H1 (cell line): Measurements from ENCODE around the gene SOX13. TPM values are rescaled to one million over a fixed set of nuclear protein-coding genes. Genes with fewer than 3 reads are reported as not detected.

Experiments
- CTCF ChIA-PET: fragments of 300-600 bp; sonication (Branson Sonifier 250); formaldehyde crosslinking; loops from one replicate; lab custom pipeline; 2021; ENCODE audit not compliant: partially characterized antibody; lab: Charles Lee
- POLR2A ChIA-PET: fragments of 300-600 bp; sonication (Branson Sonifier 250); formaldehyde crosslinking; loops from one replicate; lab custom pipeline; 2021; ENCODE audit warnings: inconsistent platforms; ENCODE audit not compliant: partially characterized antibody; lab: Charles Lee
- DNase-seq, 2 experiments: peaks; one replicate each; pipeline versions ENCODE4 v3.0.0 to v3.0.0-alpha.2; 2010 to 2022; ENCODE audit warnings: low spot score in 2 of 2, low read depth in 1 of 2, mixed read lengths in 1 of 2
- FAIRE-seq: peaks from 2 replicates; lab custom pipeline; 2011; peaks lifted over from hg19 to GRCh38; lab: Jason Lieb, UNC
- H2AFZ ChIP-seq: 2 replicates; pipeline ENCODE4 v1.8.1; 2012; ENCODE audit warnings: low read length, inconsistent platforms
- H2AK5ac ChIP-seq: 2 replicates; pipeline ENCODE4 v1.6.1; 2013; ENCODE audit warnings: low read depth, low read length
- H2BK120ac ChIP-seq: replicated peaks from 2 replicates; pipeline ENCODE3; 2013; ENCODE audit warnings: low read depth, low read length, inconsistent platforms
- H2BK12ac ChIP-seq: 2 replicates; pipeline ENCODE4 v1.6.1; 2013; ENCODE audit warnings: low read depth, low read length
- H2BK15ac ChIP-seq: 2 replicates; pipeline ENCODE4 v1.6.1; 2013; ENCODE audit warnings: low read length
- H2BK20ac ChIP-seq: 2 replicates; pipeline ENCODE4 v1.6.1; 2013; ENCODE audit warnings: low read length
- H2BK5ac ChIP-seq: 2 replicates; pipeline ENCODE4 v1.6.1; 2013; ENCODE audit warnings: low read depth, low read length
- H3K14ac ChIP-seq: 2 replicates; pipeline ENCODE4 v1.6.1; 2013; ENCODE audit warnings: inconsistent platforms; ENCODE audit not compliant: insufficient read length
- H3K18ac ChIP-seq: 2 replicates; pipeline ENCODE4 v1.6.1; 2013; ENCODE audit warnings: low read length; ENCODE audit errors: extremely low read depth
- H3K23ac ChIP-seq: 2 replicates; pipeline ENCODE4 v1.6.1; 2013; ENCODE audit warnings: inconsistent platforms; ENCODE audit not compliant: insufficient read length
- H3K23me2 ChIP-seq: 2 replicates; pipeline ENCODE4 v1.6.1; 2013; ENCODE audit warnings: low read depth, low read length
- H3K27ac ChIP-seq: 2 replicates; pipeline ENCODE4 v1.6.1; 2011; ENCODE audit warnings: low read depth, low read length, inconsistent platforms
- H3K27me3 ChIP-seq, 4 experiments: replicated peaks in 1 of 4; 1 replicate in 1 of 4; 2 replicates in 3 of 4; pipeline versions ENCODE4 v1.6.1 to v1.8.1; 2011 to 2013; ENCODE audit warnings: low read length in 3 of 4, mild to moderate bottlenecking in 3 of 4, inconsistent platforms in 2 of 4, mixed read lengths in 2 of 4, moderate library complexity in 1 of 4; ENCODE audit not compliant: control insufficient read depth in 3 of 4, insufficient read depth in 3 of 4; ENCODE audit errors: extremely low read depth in 1 of 4
- H3K36me3 ChIP-seq, 4 experiments: 2 replicates each; pipeline versions ENCODE4 v1.6.1 to v1.8.1; 2011 to 2013; ENCODE audit warnings: mild to moderate bottlenecking in 4 of 4, low read length in 3 of 4, moderate library complexity in 2 of 4, control low read depth in 1 of 4, inconsistent platforms in 1 of 4; ENCODE audit not compliant: insufficient read depth in 4 of 4, control insufficient read depth in 2 of 4
- H3K4ac ChIP-seq: replicated peaks from 2 replicates; pipeline ENCODE3; 2013; ENCODE audit warnings: low read length, low read depth, mixed read lengths, inconsistent platforms; ENCODE audit not compliant: insufficient read length
- H3K4me1 ChIP-seq, 4 experiments: replicated peaks in 1 of 4; 1 replicate in 1 of 4; 2 replicates in 3 of 4; pipeline versions ENCODE4 v1.6.1 to v1.8.1; 2011 to 2013; ENCODE audit warnings: low read length in 3 of 4, inconsistent platforms in 2 of 4, mixed read lengths in 1 of 4; ENCODE audit not compliant: insufficient read depth in 4 of 4, control insufficient read depth in 3 of 4
- H3K4me2 ChIP-seq, 2 experiments: 2 replicates each; pipeline versions ENCODE4 v1.6.1 to v1.8.1; 2011 to 2013; ENCODE audit warnings: low read depth in 2 of 2, low read length in 2 of 2, control low read depth in 1 of 2, inconsistent platforms in 1 of 2, mild to moderate bottlenecking in 1 of 2; ENCODE audit not compliant: insufficient read depth in 1 of 2
- H3K4me3 ChIP-seq, 4 experiments: fragments of 200-600, 300-600 bp in 1 of 4; sonication (generic), shearing (Covaris generic), sonication (Bioruptor Twin) in 1 of 4; 2 replicates each; pipeline versions ENCODE4 v1.5.1 to v1.8.1; 2011 to 2016; ENCODE audit warnings: low read length in 4 of 4, low read depth in 3 of 4, control low read depth in 2 of 4, inconsistent platforms in 2 of 4, mild to moderate bottlenecking in 2 of 4, mixed read lengths in 1 of 4, moderate library complexity in 1 of 4; ENCODE audit not compliant: insufficient read depth in 2 of 4; ENCODE audit errors: extremely low read depth in 1 of 4
- H3K56ac ChIP-seq: replicated peaks from 2 replicates; pipeline ENCODE3; 2013; ENCODE audit warnings: low read depth, mild to moderate bottlenecking, mixed read lengths, low read length, inconsistent platforms; ENCODE audit not compliant: insufficient read length
- H3K79me1 ChIP-seq: 2 replicates; pipeline ENCODE4 v1.6.1; 2013; ENCODE audit warnings: low read depth, low read length, control low read depth
- H3K79me2 ChIP-seq, 2 experiments: 2 replicates each; pipeline versions ENCODE4 v1.6.1 to v1.8.1; 2012 to 2013; ENCODE audit warnings: low read length in 2 of 2, mild to moderate bottlenecking in 2 of 2, inconsistent platforms in 1 of 2; ENCODE audit not compliant: insufficient read depth in 2 of 2, control insufficient read depth in 1 of 2
- H3K9ac ChIP-seq, 4 experiments: replicated peaks in 1 of 4; 1 replicate in 1 of 4; 2 replicates in 3 of 4; pipeline versions ENCODE4 v1.6.1 to v1.8.1; 2011 to 2013; ENCODE audit warnings: low read depth in 3 of 4, low read length in 3 of 4, control low read depth in 2 of 4, mild to moderate bottlenecking in 2 of 4, moderate library complexity in 2 of 4, inconsistent platforms in 1 of 4; ENCODE audit errors: extremely low read depth in 1 of 4
- H3K9me3 ChIP-seq, 2 experiments: 2 replicates each; pipeline versions ENCODE4 v1.6.1 to v1.8.1; 2012 to 2013; ENCODE audit warnings: mild to moderate bottlenecking in 2 of 2, moderate library complexity in 2 of 2, control low read depth in 1 of 2, inconsistent platforms in 1 of 2, low read depth in 1 of 2, low read length in 1 of 2, mixed read lengths in 1 of 2; ENCODE audit not compliant: insufficient read depth in 2 of 2
- H4K20me1 ChIP-seq, 2 experiments: replicated peaks in 1 of 2; 2 replicates each; pipeline versions ENCODE3 to v1.8.1; 2011 to 2013; ENCODE audit warnings: inconsistent platforms in 2 of 2, low read length in 2 of 2, mild to moderate bottlenecking in 1 of 2; ENCODE audit not compliant: insufficient read depth in 2 of 2, control insufficient read depth in 1 of 2
- H4K5ac ChIP-seq: 2 replicates; pipeline ENCODE4 v1.6.1; 2013; ENCODE audit warnings: low read length, low read depth, mixed read lengths, inconsistent platforms; ENCODE audit not compliant: insufficient read length
- H4K8ac ChIP-seq: 2 replicates; pipeline ENCODE4 v1.8.0; 2013; ENCODE audit warnings: mild to moderate bottlenecking, moderate library complexity, low read length, inconsistent platforms; ENCODE audit not compliant: insufficient read depth; ENCODE audit errors: extremely low read depth
- H4K91ac ChIP-seq: replicated peaks from 2 replicates; pipeline ENCODE3; 2013; ENCODE audit warnings: low read length, mixed read lengths, inconsistent platforms; ENCODE audit not compliant: insufficient read length
- ATF2 ChIP-seq: IDR thresholded peaks from 2 replicates; pipeline ENCODE4 v1.6.1; 2012; ENCODE audit warnings: low read length, inconsistent platforms
- GTF2F1 ChIP-seq: IDR thresholded peaks from 2 replicates; pipeline ENCODE4 v1.6.1; 2012; ENCODE audit warnings: low read depth, low read length, improper control_type of control experiment, borderline replicate concordance
- JUND ChIP-seq: IDR thresholded peaks from 2 replicates; pipeline ENCODE4 v1.6.1; 2011; ENCODE audit warnings: mild to moderate bottlenecking, improper control_type of control experiment, low read length
- MAFK ChIP-seq: IDR thresholded peaks from 2 replicates; pipeline ENCODE4 v1.6.1; 2012; ENCODE audit warnings: low read depth, mild to moderate bottlenecking, improper control_type of control experiment, low read length
- MAX ChIP-seq: IDR thresholded peaks from 2 replicates; pipeline ENCODE4 v1.6.1; 2012; ENCODE audit warnings: inconsistent platforms
- POLR2AphosphoS5 ChIP-seq: IDR thresholded peaks from 2 replicates; pipeline ENCODE4 v1.6.1; 2011; ENCODE audit warnings: low read depth, low read length
- RBBP5 ChIP-seq: IDR thresholded peaks from 2 replicates; pipeline ENCODE4 v1.7.1; 2012; ENCODE audit warnings: low read depth, mild to moderate bottlenecking, inconsistent platforms, low read length, moderate library complexity, borderline replicate concordance
- SRF ChIP-seq: IDR thresholded peaks from 2 replicates; pipeline ENCODE4 v1.6.1; 2011; ENCODE audit warnings: mild to moderate bottlenecking, low read depth, low read length, moderate library complexity
- TEAD4 ChIP-seq: IDR thresholded peaks from 2 replicates; pipeline ENCODE4 v1.6.1; 2012; ENCODE audit warnings: low read depth, low read length, inconsistent platforms, mixed read lengths
- WGBS, 2 experiments: shearing (Covaris generic) in 1 of 2; methylation state at CpG; one replicate each; pipeline versions ENCODE4 v1.1.6 to v1.1.7; 2013 to 2015; ENCODE audit warnings: low lambda C conversion rate in 2 of 2, mixed read lengths in 2 of 2, inconsistent platforms in 1 of 2, low coverage in 1 of 2, missing lambda C conversion rate in 1 of 2; ENCODE audit not compliant: insufficient replicate concordance in 2 of 2, insufficient coverage in 1 of 2, insufficient read length in 1 of 2; ENCODE audit errors: extremely low coverage in 1 of 2, missing lambda C conversion rate in 1 of 2; 5-methylcytosine and 5-hydroxymethylcytosine counted together
- polyA plus RNA-seq, 7 experiments: library from polyadenylated mRNA; depleted of rRNA in 3 of 7; stranded (reverse) in 5 of 7; unstranded in 2 of 7; fragments of >200 nt in 5 of 7; fragments of 200-250 nt in 2 of 7; gene quantifications; 1 replicate in 5 of 7; 2 replicates in 1 of 7; 4 replicates in 1 of 7; pipeline versions ENCODE4 v1.2.1 to v1.2.3, GENCODE V29; 2011 to 2013; ENCODE audit warnings: missing spikeins in 2 of 7, mixed read lengths in 2 of 7
- total RNA-seq: library from RNA; stranded (reverse); fragmentation: NEBNext Ultra II Directional; extraction: Animal tissue kit (Norgen Biotek cat#: 25700); gene quantifications from 2 replicates; pipeline ENCODE4 v1.2.1, GENCODE V29; 2021

SOX13 gene
- total and polyA plus RNA-seq, 2 of the 8 experiments (the other 6 are each of a cell fraction or from before 2014, with no cell fraction given) = 113 to 173 TPM

GRCh38 chr1:204080163-204080903 is 7.4 kb downstream of the SOX13 start:
- H2AK5ac ChIP-seq = peak overlapping the region; percentile 98; the same call in 1 of the 2 replicates
- H4K91ac ChIP-seq = peak overlapping the region; percentile 92
- H2AFZ ChIP-seq = no peak overlapping the region
- peak overlapping the region; percentile 100 for H2BK20ac ChIP-seq
- H3K4ac ChIP-seq = peak overlapping the region; percentile 91
- peak overlapping the region; percentile 95; the same call in 1 of the 2 replicates for H2BK12ac ChIP-seq
- no peaks in the 10 kb centered on the region for H3K27me3 ChIP-seq
- H3K4me2 ChIP-seq = peak overlapping the region; percentile 73 to 86
- H2BK5ac ChIP-seq = peak overlapping the region; percentile 100
- WGBS, 2 experiments = 20% methylated on average over 3 of the region's 8 CpGs; no CpG with 5 or more reads in 1 of the 2 experiments
- H3K9me3 ChIP-seq = no peaks in the 10 kb centered on the region
- H3K79me1 ChIP-seq = peaks cover 16% of the 10 kb centered on the region
- H2BK120ac ChIP-seq = peak overlapping the region; percentile 98
- peaks cover 5 to 23% of the 10 kb centered on the region in 2 experiments for H4K20me1 ChIP-seq
- H3K23me2 ChIP-seq = peaks cover 11% of the 10 kb centered on the region
- H3K27ac ChIP-seq = peak overlapping the region; percentile 87
- H3K9ac ChIP-seq = peak overlapping the region in 3 of 4 experiments; percentile 49 to 56 (median 51); a peak in 6 of 7 replicates
- H4K5ac ChIP-seq = peak overlapping the region; percentile 88
- ChIA-PET POLR2A (interaction anchor here (0.8 to 12.9 kb wide), 21 partner anchors 11 to 218 kb away, joined by 3 to 101 read pairs (median 7); no protein-coding TSS in a partner anchor), CTCF (interaction anchor here (0.8 to 10.2 kb wide), 8 partner anchors 9 to 233 kb away, joined by 3 to 107 read pairs (median 9); no protein-coding TSS in a partner anchor)
- peak overlapping the region; percentile 86 for H4K8ac ChIP-seq
- no peak overlapping the region for H2BK15ac ChIP-seq
- DNase-seq (peak; percentile 97), FAIRE-seq (peak; percentile 77)
- H3K79me2 ChIP-seq = peaks cover 43 to 79% of the 10 kb centered on the region in 2 experiments
- H3K36me3 ChIP-seq = no peaks in the 10 kb centered on the region
- H3K4me1 ChIP-seq = peaks cover 40 to 79% (median 69%) of the 10 kb centered on the region in 4 experiments
- peak overlapping the region in 3 of 4 experiments; percentile 18 to 49 (median 36); a peak in 5 of 8 replicates for H3K4me3 ChIP-seq
- no peak overlapping the region for H3K56ac ChIP-seq
- no peak overlapping the region for H3K14ac ChIP-seq
- H3K23ac ChIP-seq = no peak overlapping the region
- H3K18ac ChIP-seq = peak overlapping the region; percentile 100
- TF ChIP-seq MAX (peak; percentile 36), RBBP5 (0 out of 2 replicates have a peak, but pooled peaks have one; percentile 83), MAFK (no peak), TEAD4 (peak; percentile 86), SRF (no peak), JUND (0 out of 2 replicates have a peak, but pooled peaks have one; percentile 10), GTF2F1 (no peak), POLR2AphosphoS5 (peak; percentile 75), ATF2 (no peak)
